Naive thymus-derived CD8-positive, alpha-beta T cell (primary cell): Measurements from ENCODE around the gene TPPP. TPM values are rescaled to one million over a fixed set of nuclear protein-coding genes. Genes with fewer than 3 reads are reported as not detected.
A peak's percentile ranks its signal among the peaks of the same experiment; 100 is the strongest.
"Not testable (repeated sequence)": the region's sequence is repeated elsewhere in the genome, so short reads cannot be mapped to it uniquely, and the experiment has no call there.

Experiments used
- ATAC-seq, 2 donors: fragments of 150-1000 bp; cut with Tn5 transposase in 1 of 2; sonication (Bioruptor Pico), chemical (Tn5 transposase) in 1 of 2; 1 replicate in 1 of 2; 2 replicates in 1 of 2; pipeline ENCODE4 v1.10.0; 2021; ENCODE audit warnings: mild to moderate bottlenecking in 2 of 2, moderate library complexity in 2 of 2
- POLR2A ChIA-PET: fragments of 350-600 bp; sonication (Branson Sonifier 250); formaldehyde crosslinking; loops from one replicate; lab custom pipeline; 2021; ENCODE audit warnings: antibody characterized with exemption; lab: Charles Lee
- DNase-seq, 10 donors: peaks; one replicate each; pipeline versions ENCODE4 v3.0.0 to v3.0.0-alpha.2; 2020 to 2022
- H3K27ac Mint-ChIP-seq, 10 donors: one replicate each; pipeline ENCODE4 v1.8.0; 2020 to 2022; ENCODE audit warnings: mild to moderate bottlenecking in 10 of 10, mixed read lengths in 10 of 10, moderate library complexity in 4 of 10, inconsistent platforms in 1 of 10
- H3K27me3 Mint-ChIP-seq, 5 donors: one replicate each; pipeline ENCODE4 v1.8.0; 2021 to 2022; ENCODE audit warnings: mixed read lengths in 5 of 5
- H3K36me3 Mint-ChIP-seq, 3 donors: one replicate each; pipeline ENCODE4 v1.8.0; 2020 to 2022; ENCODE audit warnings: mixed read lengths in 3 of 3, mild to moderate bottlenecking in 2 of 3, inconsistent platforms in 1 of 3
- H3K4me1 Mint-ChIP-seq, 4 donors: one replicate each; pipeline ENCODE4 v1.8.0; 2021 to 2022; ENCODE audit warnings: mixed read lengths in 4 of 4
- H3K4me3 Mint-ChIP-seq, 10 donors: one replicate each; pipeline ENCODE4 v1.8.0; 2020 to 2022; ENCODE audit warnings: mild to moderate bottlenecking in 10 of 10, mixed read lengths in 10 of 10, moderate library complexity in 6 of 10, inconsistent platforms in 1 of 10
- H3K9me3 Mint-ChIP-seq, 9 donors: one replicate each; pipeline ENCODE4 v1.8.0; 2020 to 2022; ENCODE audit warnings: mixed read lengths in 9 of 9, mild to moderate bottlenecking in 3 of 9, inconsistent platforms in 1 of 9, moderate library complexity in 1 of 9
- polyA plus RNA-seq, 3 donors: library from polyadenylated mRNA; unstranded; fragments of 300-500 nt; fragmentation: Illumina TruSeq; gene quantifications; one replicate each; pipeline ENCODE4 v1.2.3, GENCODE V29; 2021
- total RNA-seq, 8 experiments: library from RNA in 2 of 8; stranded (reverse) in 2 of 8; gene quantifications; one replicate each; pipeline ENCODE4 v1.2.3 and lab custom pipeline; 2021 to 2026

TPPP gene
- total and polyA plus RNA-seq, 5 experiments from 2014 or later = 0.16 to 0.49 (median 0.25) TPM; not detected in 2

- ATAC-seq, H3K4me3 Mint-ChIP-seq, DNase-seq, H3K4me1 Mint-ChIP-seq, POLR2A ChIA-PET, H3K27ac Mint-ChIP-seq: not testable (repeated sequence)
- Mint-ChIP-seq H3K27me3 (peaks cover 7 to 53% (median 25%) of the 10 kb centered on the region in 5 donors), H3K9me3 (peaks cover 8 to 27% (median 22%) of the 10 kb centered on the region in 9 donors), H3K36me3 (peaks cover 3 to 13% (median 3%) of the 10 kb centered on the region in 3 donors)
These were observed 21.3 kb upstream of the TPPP start for GRCh38 chr5:714215-715118.

GRCh38 chr5:713686-714085 is 20.5 kb upstream of the TPPP start:
- H3K4me3 Mint-ChIP-seq, H3K27ac Mint-ChIP-seq, ATAC-seq, H3K4me1 Mint-ChIP-seq, H3K36me3 Mint-ChIP-seq, DNase-seq, POLR2A ChIA-PET: not testable (repeated sequence)
- Mint-ChIP-seq H3K9me3 (peaks cover 7 to 20% (median 14%) of the 10 kb centered on the region in 9 donors), H3K27me3 (peaks cover 7 to 45% (median 25%) of the 10 kb centered on the region in 5 donors)

GRCh38 chr5:708848-709517 is 15.8 kb upstream of the TPPP start:
- POLR2A ChIA-PET, H3K4me3 Mint-ChIP-seq: not testable (repeated sequence)

GRCh38 chr5:708374-708773 is 15.2 kb upstream of the TPPP start:
- H3K36me3 Mint-ChIP-seq, H3K9me3 Mint-ChIP-seq, POLR2A ChIA-PET, H3K4me3 Mint-ChIP-seq, DNase-seq, ATAC-seq, H3K27ac Mint-ChIP-seq, H3K4me1 Mint-ChIP-seq: not testable (repeated sequence)
- peaks cover 3 to 13% (median 8%) of the 10 kb centered on the region in 5 donors for H3K27me3 Mint-ChIP-seq

More at GRCh38 chr5:708848-709517, 15.8 kb upstream of the TPPP start:
- not testable (repeated sequence) for H3K9me3 Mint-ChIP-seq, H3K27ac Mint-ChIP-seq, H3K4me1 Mint-ChIP-seq, H3K36me3 Mint-ChIP-seq, ATAC-seq, DNase-seq
- H3K27me3 Mint-ChIP-seq = peaks cover 3 to 13% (median 8%) of the 10 kb centered on the region in 5 donors

- H3K36me3 Mint-ChIP-seq, H3K27ac Mint-ChIP-seq, H3K4me3 Mint-ChIP-seq, DNase-seq, H3K9me3 Mint-ChIP-seq, ATAC-seq, POLR2A ChIA-PET, H3K4me1 Mint-ChIP-seq, H3K27me3 Mint-ChIP-seq: not testable (repeated sequence)
These were observed 13.0 kb upstream of the TPPP start for GRCh38 chr5:706127-706526.

GRCh38 chr5:696753-697702 is 3.9 kb upstream of the TPPP start:
- H3K4me3 Mint-ChIP-seq, H3K9me3 Mint-ChIP-seq, H3K27me3 Mint-ChIP-seq, H3K27ac Mint-ChIP-seq, ATAC-seq, DNase-seq, H3K36me3 Mint-ChIP-seq, POLR2A ChIA-PET, H3K4me1 Mint-ChIP-seq: not testable (repeated sequence)

- POLR2A ChIA-PET = not testable (repeated sequence)
These were observed 3.0 kb upstream of the TPPP start for GRCh38 chr5:696191-696590.

GRCh38 chr5:695475-695874 is 2.3 kb upstream of the TPPP start:
- H3K27me3 Mint-ChIP-seq, ATAC-seq, POLR2A ChIA-PET, H3K27ac Mint-ChIP-seq, H3K4me3 Mint-ChIP-seq, H3K9me3 Mint-ChIP-seq, H3K36me3 Mint-ChIP-seq, H3K4me1 Mint-ChIP-seq, DNase-seq: not testable (repeated sequence)

More at GRCh38 chr5:696191-696590, 3.0 kb upstream of the TPPP start:
- not testable (repeated sequence) for H3K27me3 Mint-ChIP-seq, H3K36me3 Mint-ChIP-seq, H3K27ac Mint-ChIP-seq, H3K4me3 Mint-ChIP-seq, DNase-seq, H3K9me3 Mint-ChIP-seq, H3K4me1 Mint-ChIP-seq, ATAC-seq

GRCh38 chr5:694042-694431 is 885 bp upstream of the TPPP start:
- POLR2A ChIA-PET, H3K27me3 Mint-ChIP-seq, H3K36me3 Mint-ChIP-seq, H3K9me3 Mint-ChIP-seq, H3K27ac Mint-ChIP-seq, H3K4me1 Mint-ChIP-seq, DNase-seq: not testable (repeated sequence)
- ATAC-seq = peak; percentile 15 to 16
- H3K4me3 Mint-ChIP-seq = peak overlapping the region in 3 of 10 donors; percentile 27 to 81 (median 39)

- H3K36me3 Mint-ChIP-seq, H3K9me3 Mint-ChIP-seq, H3K27me3 Mint-ChIP-seq, H3K4me1 Mint-ChIP-seq, POLR2A ChIA-PET: not testable (repeated sequence)
- ATAC-seq (peak; percentile 14 to 42), DNase-seq (peak in 2 of 10 donors; percentile 27 to 36)
- H3K4me3 Mint-ChIP-seq = peak overlapping the region in 9 of 10 donors; percentile 23 to 80 (median 59)
- peak overlapping the region in 1 of 10 donors; percentile 11 for H3K27ac Mint-ChIP-seq
These were observed 567 bp downstream of the TPPP start for GRCh38 chr5:692529-693041.

GRCh38 chr5:691817-692528 is 1.2 kb downstream of the TPPP start:
- H3K4me1 Mint-ChIP-seq = no peaks in the 10 kb centered on the region
- H3K4me3 Mint-ChIP-seq = peak overlapping the region in 9 of 10 donors; percentile 23 to 80 (median 59)
- no peaks in the 10 kb centered on the region for H3K9me3 Mint-ChIP-seq
- POLR2A ChIA-PET = no interaction called here
- ATAC-seq (no peak), DNase-seq (no peak)
- H3K27me3 Mint-ChIP-seq = peaks cover 0 to 3% (median under 1%) of the 10 kb centered on the region in 5 donors
- no peaks in the 10 kb centered on the region for H3K36me3 Mint-ChIP-seq
- H3K27ac Mint-ChIP-seq = peak overlapping the region in 1 of 10 donors; percentile 11

- H3K4me1 Mint-ChIP-seq, ATAC-seq, H3K4me3 Mint-ChIP-seq, H3K27me3 Mint-ChIP-seq, DNase-seq, POLR2A ChIA-PET, H3K36me3 Mint-ChIP-seq, H3K9me3 Mint-ChIP-seq, H3K27ac Mint-ChIP-seq: not testable (repeated sequence)
These were observed 2.1 kb downstream of the TPPP start for GRCh38 chr5:691049-691448.
